Spleen (tissue), 7 donors: Measurements from ENCODE around the gene USP17L17.
"Not testable (repeated sequence)": the region's sequence is repeated elsewhere in the genome, so short reads cannot be mapped to it uniquely, and the experiment has no call there.

ENCODE experiments used
- CTCF ChIP-seq, 11 experiments: fragments of 200-600 bp in 7 of 11; fragments of 450-650 bp in 4 of 11; sonication (generic) in 4 of 11; IDR thresholded peaks in 8 of 11; conservative IDR thresholded peaks in 3 of 11; 1 replicate in 7 of 11; 2 replicates in 4 of 11; pipeline versions ENCODE4 v1.4.0 to v1.8.0; 2016 to 2021; ENCODE audit warnings: antibody characterized with exemption in 11 of 11, inconsistent platforms in 4 of 11, mild to moderate bottlenecking in 1 of 11
- POLR2AphosphoS5 ChIP-seq, 3 donors: sonication (generic); formaldehyde crosslinking; IDR thresholded peaks; one replicate each; pipeline ENCODE4 v1.5.1; 2017; ENCODE audit warnings: antibody characterized with exemption in 3 of 3
- donor health status: DM: no; HTN: no; CAD: no; lungs with moderate emphysema.
- donor health status: DM: no; HTN: no; CAD: no.
- donor health status: DM: no; HTN: no; CAD: no.

- TF ChIP-seq CTCF (IDR thresholded peaks at IDR 0.05 in 8 of 11, conservative IDR thresholded peaks at IDR 0.05 in 3 of 11); POLR2AphosphoS5 (IDR thresholded peaks at IDR 0.05): not testable (repeated sequence)
These were observed 28.0 kb downstream of the USP17L17 start for GRCh38 chr4:9271719-9272118.
